HepG2 (cell line): ENCODE measurements around the gene ZNF213. TPM values are rescaled to one million over a fixed set of nuclear protein-coding genes. Genes with fewer than 3 reads are reported as not detected.
A peak's percentile ranks its signal among the peaks of the same experiment; 100 is the strongest.

Source experiments
- KLF16 ChIP-seq, 2 experiments: sonication (generic) in 1 of 2; formaldehyde crosslinking in 1 of 2; IDR thresholded peaks; 2 replicates each; pipeline versions ENCODE4 v1.6.1 to v1.8.0; 2016 to 2023; ENCODE audit warnings: missing genetic modification reagents in 2 of 2, missing compliant biosample characterization in 1 of 2
- MTA1 ChIP-seq: sonication (generic); formaldehyde crosslinking; IDR thresholded peaks from 2 replicates; pipeline ENCODE4 v1.4.0; 2020; ENCODE audit warnings: missing genetic modification reagents, mild to moderate bottlenecking, borderline replicate concordance
- RBAK ChIP-seq: sonication (generic); formaldehyde crosslinking; IDR thresholded peaks from 2 replicates; pipeline ENCODE4 v1.5.1; 2020; ENCODE audit warnings: mild to moderate bottlenecking, missing genetic modification reagents
- REPIN1 ChIP-seq: sonication (generic); formaldehyde crosslinking; IDR thresholded peaks from 2 replicates; pipeline ENCODE4 v1.8.0; 2022; ENCODE audit warnings: missing genetic modification reagents, low read depth, mild to moderate bottlenecking, borderline replicate concordance
- RFXAP ChIP-seq: sonication (generic); formaldehyde crosslinking; IDR thresholded peaks from 2 replicates; pipeline ENCODE4 v1.4.0; 2020; ENCODE audit warnings: missing genetic modification reagents, borderline replicate concordance
- SKI ChIP-seq: fragments of 450-650 bp; IDR thresholded peaks from one replicate; pipeline ENCODE4 v1.6.1; 2018; ENCODE audit warnings: mild to moderate bottlenecking; ENCODE audit not compliant: partially characterized antibody
- SRF ChIP-seq: IDR thresholded peaks from 2 replicates; pipeline ENCODE4 v1.6.1; 2011; ENCODE audit warnings: mild to moderate bottlenecking, low read depth, low read length, moderate library complexity
- WIZ ChIP-seq: sonication (generic); formaldehyde crosslinking; IDR thresholded peaks from 2 replicates; pipeline ENCODE4 v1.5.1; 2020; ENCODE audit warnings: mild to moderate bottlenecking, missing genetic modification reagents
- ZNF430 ChIP-seq: sonication (generic); formaldehyde crosslinking; IDR thresholded peaks from 2 replicates; pipeline ENCODE4 v1.9.0; 2021; ENCODE audit warnings: mild to moderate bottlenecking, missing genetic modification reagents
- ZSCAN20 ChIP-seq: sonication (generic); formaldehyde crosslinking; IDR thresholded peaks from 2 replicates; pipeline ENCODE4 v1.4.0; 2020; ENCODE audit warnings: missing genetic modification reagents, mild to moderate bottlenecking, borderline replicate concordance
- polyA plus RNA-seq, 8 experiments: library from polyadenylated mRNA; depleted of rRNA in 3 of 8; stranded (reverse) in 7 of 8; unstranded in 1 of 8; fragments of >200 nt; fragmentation: Illumina TruSeq in 4 of 8; extraction: Trizol in 4 of 8; gene quantifications; 2 replicates each; pipeline versions ENCODE4 v1.2.1 to v1.2.3, GENCODE V29; 2011 to 2016; ENCODE audit warnings: low read depth in 4 of 8, missing spikeins in 1 of 8, mixed read lengths in 1 of 8; ENCODE audit not compliant: insufficient read depth in 1 of 8
- total RNA-seq, 5 experiments: library from RNA; depleted of rRNA; stranded (reverse); fragments of >200 nt; fragmentation: Illumina TruSeq; extraction: Trizol; gene quantifications; 2 replicates each; pipeline ENCODE4 v1.2.3, GENCODE V29; 2016; ENCODE audit warnings: low read depth in 1 of 5
- TF ChIP-seq, protein P1 (sequence below): sonication (generic); formaldehyde crosslinking; IDR thresholded peaks from 2 replicates; pipeline ENCODE4 v1.4.0; 2020; ENCODE audit warnings: mild to moderate bottlenecking, missing genetic modification reagents, borderline replicate concordance
- TF ChIP-seq, protein P2 (sequence below): sonication (generic); formaldehyde crosslinking; IDR thresholded peaks from 2 replicates; pipeline ENCODE4 v1.9.0; 2021; ENCODE audit warnings: missing genetic modification reagents, borderline replicate concordance
- TF ChIP-seq, protein P3 (sequence below): sonication (generic); formaldehyde crosslinking; IDR thresholded peaks from 2 replicates; pipeline ENCODE4 v1.8.1; 2022; ENCODE audit warnings: mild to moderate bottlenecking, missing genetic modification reagents
- TF ChIP-seq, protein P4 (sequence below): sonication (generic); formaldehyde crosslinking; IDR thresholded peaks from 2 replicates; pipeline ENCODE4 v1.5.0; 2020; ENCODE audit warnings: mild to moderate bottlenecking, missing genetic modification reagents
- TF ChIP-seq, protein P5 (sequence below), 2 experiments: sonication (generic) in 1 of 2; formaldehyde crosslinking in 1 of 2; IDR thresholded peaks; 2 replicates each; pipeline versions ENCODE4 v1.6.1 to v1.9.0; 2014 to 2022; ENCODE audit warnings: antibody characterized with exemption in 1 of 2, borderline replicate concordance in 1 of 2, inconsistent platforms in 1 of 2, low read depth in 1 of 2, missing genetic modification reagents in 1 of 2

Gene ZNF213
- total and polyA plus RNA-seq, 2 of the 13 experiments (the other 11 are each of a cell fraction or from before 2014, with no cell fraction given), result 0.59 to 0.97 TPM

DNA sequence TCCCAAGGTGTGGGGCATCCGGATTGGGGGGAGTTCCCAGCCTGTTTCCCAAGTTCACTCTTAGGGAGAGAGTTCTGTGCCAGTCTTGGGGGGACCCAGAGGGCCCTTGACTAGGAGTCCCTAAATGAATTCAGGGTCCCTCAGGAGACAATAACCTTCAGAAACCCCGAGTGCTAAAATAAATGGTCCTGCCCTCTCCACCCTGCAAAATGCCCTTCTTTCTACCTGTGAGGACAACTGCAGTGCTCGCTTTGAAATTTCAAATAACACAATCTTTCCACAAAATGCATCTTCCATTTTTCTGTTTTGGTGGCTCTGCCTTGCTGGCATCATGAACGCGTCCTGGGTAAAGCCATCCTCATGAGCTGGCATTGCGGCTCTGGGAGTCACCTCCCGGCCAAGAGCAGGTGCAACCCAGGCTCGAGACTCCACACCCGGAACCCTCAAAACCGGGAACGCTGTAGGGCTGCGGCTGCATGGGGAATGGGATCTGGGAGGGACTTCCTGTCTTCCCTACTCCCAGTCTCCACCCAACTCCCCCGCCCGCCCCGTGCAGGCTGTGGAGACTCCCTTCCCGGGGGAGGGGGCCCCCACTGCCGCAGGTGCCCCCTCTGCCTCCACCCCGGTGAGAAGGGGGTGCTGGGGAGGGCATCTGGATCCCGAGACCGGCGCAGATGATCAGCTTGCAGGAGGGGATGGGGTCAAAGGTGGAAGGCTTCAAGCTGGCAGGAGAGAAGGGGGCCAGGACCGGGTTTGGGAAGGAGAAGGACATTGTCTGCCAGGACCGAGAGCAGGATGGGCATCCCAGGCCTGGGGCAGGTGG, 22.6 kb upstream of the ZNF213 start, which contains the start of gene ZNF205 (continued):
- TF ChIP-seq, protein P1, sequence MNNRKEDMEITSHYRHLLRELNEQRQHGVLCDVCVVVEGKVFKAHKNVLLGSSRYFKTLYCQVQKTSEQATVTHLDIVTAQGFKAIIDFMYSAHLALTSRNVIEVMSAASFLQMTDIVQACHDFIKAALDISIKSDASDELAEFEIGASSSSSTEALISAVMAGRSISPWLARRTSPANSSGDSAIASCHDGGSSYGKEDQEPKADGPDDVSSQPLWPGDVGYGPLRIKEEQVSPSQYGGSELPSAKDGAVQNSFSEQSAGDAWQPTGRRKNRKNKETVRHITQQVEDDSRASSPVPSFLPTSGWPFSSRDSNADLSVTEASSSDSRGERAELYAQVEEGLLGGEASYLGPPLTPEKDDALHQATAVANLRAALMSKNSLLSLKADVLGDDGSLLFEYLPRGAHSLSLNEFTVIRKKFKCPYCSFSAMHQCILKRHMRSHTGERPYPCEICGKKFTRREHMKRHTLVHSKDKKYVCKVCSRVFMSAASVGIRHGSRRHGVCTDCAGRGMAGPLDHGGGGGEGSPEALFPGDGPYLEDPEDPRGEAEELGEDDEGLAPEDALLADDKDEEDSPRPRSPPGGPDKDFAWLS (CRISPR knock-in tag), result no peak
- TF ChIP-seq, protein P2, sequence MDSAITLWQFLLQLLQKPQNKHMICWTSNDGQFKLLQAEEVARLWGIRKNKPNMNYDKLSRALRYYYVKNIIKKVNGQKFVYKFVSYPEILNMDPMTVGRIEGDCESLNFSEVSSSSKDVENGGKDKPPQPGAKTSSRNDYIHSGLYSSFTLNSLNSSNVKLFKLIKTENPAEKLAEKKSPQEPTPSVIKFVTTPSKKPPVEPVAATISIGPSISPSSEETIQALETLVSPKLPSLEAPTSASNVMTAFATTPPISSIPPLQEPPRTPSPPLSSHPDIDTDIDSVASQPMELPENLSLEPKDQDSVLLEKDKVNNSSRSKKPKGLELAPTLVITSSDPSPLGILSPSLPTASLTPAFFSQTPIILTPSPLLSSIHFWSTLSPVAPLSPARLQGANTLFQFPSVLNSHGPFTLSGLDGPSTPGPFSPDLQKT (CRISPR knock-in tag), result no peak
- TF ChIP-seq RBAK (CRISPR knock-in tag) (no peak), RFXAP (CRISPR knock-in tag) (peak; percentile 39; the same call in 1 of the 2 replicates), REPIN1 (CRISPR knock-in tag) (no peak; the same call in 1 of the 2 replicates), KLF16 (CRISPR knock-in tag; IDR thresholded peaks at IDR 0.05) (peak in 1 of 2 experiments; percentile 91; a peak in 2 of 4 replicates), WIZ (CRISPR knock-in tag) (no peak), SKI (no peak), SRF (peak; percentile 63; the same call in 1 of the 2 replicates), MTA1 (peak; percentile 84), ZNF430 (no peak), ZSCAN20 (CRISPR knock-in tag) (no peak)
- TF ChIP-seq, protein P3, sequence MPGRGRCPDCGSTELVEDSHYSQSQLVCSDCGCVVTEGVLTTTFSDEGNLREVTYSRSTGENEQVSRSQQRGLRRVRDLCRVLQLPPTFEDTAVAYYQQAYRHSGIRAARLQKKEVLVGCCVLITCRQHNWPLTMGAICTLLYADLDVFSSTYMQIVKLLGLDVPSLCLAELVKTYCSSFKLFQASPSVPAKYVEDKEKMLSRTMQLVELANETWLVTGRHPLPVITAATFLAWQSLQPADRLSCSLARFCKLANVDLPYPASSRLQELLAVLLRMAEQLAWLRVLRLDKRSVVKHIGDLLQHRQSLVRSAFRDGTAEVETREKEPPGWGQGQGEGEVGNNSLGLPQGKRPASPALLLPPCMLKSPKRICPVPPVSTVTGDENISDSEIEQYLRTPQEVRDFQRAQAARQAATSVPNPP (CRISPR knock-in tag), result no peak
- TF ChIP-seq, protein P4, sequence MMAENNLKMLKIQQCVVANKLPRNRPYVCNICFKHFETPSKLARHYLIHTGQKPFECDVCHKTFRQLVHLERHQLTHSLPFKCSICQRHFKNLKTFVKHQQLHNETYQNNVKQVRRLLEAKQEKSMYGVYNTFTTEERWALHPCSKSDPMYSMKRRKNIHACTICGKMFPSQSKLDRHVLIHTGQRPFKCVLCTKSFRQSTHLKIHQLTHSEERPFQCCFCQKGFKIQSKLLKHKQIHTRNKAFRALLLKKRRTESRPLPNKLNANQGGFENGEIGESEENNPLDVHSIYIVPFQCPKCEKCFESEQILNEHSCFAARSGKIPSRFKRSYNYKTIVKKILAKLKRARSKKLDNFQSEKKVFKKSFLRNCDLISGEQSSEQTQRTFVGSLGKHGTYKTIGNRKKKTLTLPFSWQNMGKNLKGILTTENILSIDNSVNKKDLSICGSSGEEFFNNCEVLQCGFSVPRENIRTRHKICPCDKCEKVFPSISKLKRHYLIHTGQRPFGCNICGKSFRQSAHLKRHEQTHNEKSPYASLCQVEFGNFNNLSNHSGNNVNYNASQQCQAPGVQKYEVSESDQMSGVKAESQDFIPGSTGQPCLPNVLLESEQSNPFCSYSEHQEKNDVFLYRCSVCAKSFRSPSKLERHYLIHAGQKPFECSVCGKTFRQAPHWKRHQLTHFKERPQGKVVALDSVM (CRISPR knock-in tag), result peak; percentile 71
- TF ChIP-seq, protein P5, sequence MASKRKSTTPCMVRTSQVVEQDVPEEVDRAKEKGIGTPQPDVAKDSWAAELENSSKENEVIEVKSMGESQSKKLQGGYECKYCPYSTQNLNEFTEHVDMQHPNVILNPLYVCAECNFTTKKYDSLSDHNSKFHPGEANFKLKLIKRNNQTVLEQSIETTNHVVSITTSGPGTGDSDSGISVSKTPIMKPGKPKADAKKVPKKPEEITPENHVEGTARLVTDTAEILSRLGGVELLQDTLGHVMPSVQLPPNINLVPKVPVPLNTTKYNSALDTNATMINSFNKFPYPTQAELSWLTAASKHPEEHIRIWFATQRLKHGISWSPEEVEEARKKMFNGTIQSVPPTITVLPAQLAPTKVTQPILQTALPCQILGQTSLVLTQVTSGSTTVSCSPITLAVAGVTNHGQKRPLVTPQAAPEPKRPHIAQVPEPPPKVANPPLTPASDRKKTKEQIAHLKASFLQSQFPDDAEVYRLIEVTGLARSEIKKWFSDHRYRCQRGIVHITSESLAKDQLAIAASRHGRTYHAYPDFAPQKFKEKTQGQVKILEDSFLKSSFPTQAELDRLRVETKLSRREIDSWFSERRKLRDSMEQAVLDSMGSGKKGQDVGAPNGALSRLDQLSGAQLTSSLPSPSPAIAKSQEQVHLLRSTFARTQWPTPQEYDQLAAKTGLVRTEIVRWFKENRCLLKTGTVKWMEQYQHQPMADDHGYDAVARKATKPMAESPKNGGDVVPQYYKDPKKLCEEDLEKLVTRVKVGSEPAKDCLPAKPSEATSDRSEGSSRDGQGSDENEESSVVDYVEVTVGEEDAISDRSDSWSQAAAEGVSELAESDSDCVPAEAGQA (IDR thresholded peaks at IDR 0.05; ENCODE audit: low read depth), result peak; percentile 65; the same call in 1 of the 2 replicates
- TF ChIP-seq, protein P5 (CRISPR knock-in tag; IDR thresholded peaks at IDR 0.05; ENCODE audit: borderline replicate concordance), result no peak
